Measurements from ENCODE around the gene UBR3.

The UBR3 gene

GRCh38 chr2:170054997-170055396 is 227.7 kb downstream of the UBR3 start:
- DNase-seq, result no peak

GRCh38 chr2:170056900-170057299 is 229.6 kb downstream of the UBR3 start:
- no peak for DNase-seq

- no peak for DNase-seq
Observed at GRCh38 chr2:170063456-170064235, 236.4 kb downstream of the UBR3 start.

GRCh38 chr2:170070778-170071177 is 243.5 kb downstream of the UBR3 start:
- DNase-seq, result no peak

- DNase-seq, result no peak
Observed at GRCh38 chr2:170073288-170073687, 246.0 kb downstream of the UBR3 start.

GRCh38 chr2:170076189-170076588 is 248.9 kb downstream of the UBR3 start:
- DNase-seq, result no peak

GRCh38 chr2:170077830-170078569 is 250.7 kb downstream of the UBR3 start:
- DNase-seq, result no peak

- no peak for DNase-seq
Observed at GRCh38 chr2:170084820-170085491, 257.7 kb downstream of the UBR3 start.

GRCh38 chr2:170086117-170086688 is 258.9 kb downstream of the UBR3 start:
- no peak for DNase-seq

GRCh38 chr2:170086751-170087412 is 259.6 kb downstream of the UBR3 start:
- no peak for DNase-seq

GRCh38 chr2:170087413-170087793 is 260.1 kb downstream of the UBR3 start:
- DNase-seq, result no peak

- DNase-seq, result no peak
Observed at GRCh38 chr2:170088776-170089175, 261.5 kb downstream of the UBR3 start.

- DNase-seq, result no peak
Observed at GRCh38 chr2:170090229-170090628, 263.0 kb downstream of the UBR3 start.

- no peak for DNase-seq
Observed at GRCh38 chr2:170091436-170091835, 264.2 kb downstream of the UBR3 start.

GRCh38 chr2:170092436-170093060 is 265.3 kb downstream of the UBR3 start:
- DNase-seq, result no peak

GRCh38 chr2:170095380-170095779 is 268.1 kb downstream of the UBR3 start:
- no peak for DNase-seq

GRCh38 chr2:170098626-170099312 is 271.5 kb downstream of the UBR3 start:
- DNase-seq, result no peak

GRCh38 chr2:170101789-170102188 is 274.5 kb downstream of the UBR3 start:
- no peak for DNase-seq

GRCh38 chr2:170106102-170106840 is 279.0 kb downstream of the UBR3 start:
- DNase-seq, result no peak

GRCh38 chr2:170113168-170113894 is 286.1 kb downstream of the UBR3 start:
- no peak for DNase-seq
